Activated CD8-positive, alpha-beta T cell treated with anti-CD3 and anti-CD28 coated beads for 36 hours (primary cell): ENCODE results near the gene VGF. TPM values are rescaled to one million over a fixed set of nuclear protein-coding genes. Genes with fewer than 3 reads are reported as not detected.
"Not testable (repeated sequence)": the region's sequence is repeated elsewhere in the genome, so short reads cannot be mapped to it uniquely, and the experiment has no call there.

Experiments
- ATAC-seq: fragments of 200-7000 bp; cut with Tn5 transposase; one replicate; pipeline ENCODE4 v1.10.0; 2021; ENCODE audit warnings: mild to moderate bottlenecking, moderate library complexity
- CTCF ChIA-PET: fragments of 350-600 bp; sonication (Branson Sonifier 250); formaldehyde crosslinking; loops from one replicate; lab custom pipeline; 2021; ENCODE audit warnings: antibody characterized with exemption; lab: Charles Lee
- POLR2A ChIA-PET: fragments of 350-600 bp; sonication (Branson Sonifier 250); formaldehyde crosslinking; loops from one replicate; lab custom pipeline; 2021; ENCODE audit warnings: antibody characterized with exemption; lab: Charles Lee
- DNase-seq: peaks from one replicate; pipeline ENCODE4 v3.0.0-alpha.2; 2020
- H3K27ac Mint-ChIP-seq: one replicate; pipeline ENCODE4 v1.8.0; 2021; ENCODE audit warnings: mild to moderate bottlenecking, mixed read lengths
- H3K27me3 Mint-ChIP-seq: one replicate; pipeline ENCODE4 v1.8.0; 2021; ENCODE audit warnings: mixed read lengths
- H3K36me3 Mint-ChIP-seq: one replicate; pipeline ENCODE4 v1.8.0; 2021; ENCODE audit warnings: low read depth, mixed read lengths
- H3K4me1 Mint-ChIP-seq: one replicate; pipeline ENCODE4 v1.8.0; 2021; ENCODE audit warnings: low read depth, mixed read lengths
- H3K4me3 Mint-ChIP-seq: one replicate; pipeline ENCODE4 v1.8.0; 2021; ENCODE audit warnings: mild to moderate bottlenecking, moderate library complexity, mixed read lengths
- H3K9me3 Mint-ChIP-seq: one replicate; pipeline ENCODE4 v1.8.0; 2021; ENCODE audit warnings: mixed read lengths
- intact Hi-C: fragments of 100-400 bp; cut with micrococcal nuclease; formaldehyde crosslinking; loops from one replicate; pipeline ENCODE4 v1.10.0; 2022
- microRNA-seq: library from miRNA; unstranded; fragments of <30 nt; microRNA quantifications from one replicate; pipeline ENCODE4 v1.2.0, GENCODE V29; 2022; ENCODE audit warnings: borderline microRNAs expressed, borderline replicate concordance
- total RNA-seq, 2 experiments: library from RNA; stranded (reverse); gene quantifications; one replicate each; pipeline ENCODE4 v1.2.3, GENCODE V29; 2021
- TF ChIP-seq, protein P1 (sequence below): fragments of 200-600 bp; IDR thresholded peaks from one replicate; pipeline ENCODE4 v1.8.0; 2022; ENCODE audit warnings: antibody characterized with exemption, mild to moderate bottlenecking

The VGF gene
- total RNA-seq, 2 experiments from 2014 or later, result not detected

DNA sequence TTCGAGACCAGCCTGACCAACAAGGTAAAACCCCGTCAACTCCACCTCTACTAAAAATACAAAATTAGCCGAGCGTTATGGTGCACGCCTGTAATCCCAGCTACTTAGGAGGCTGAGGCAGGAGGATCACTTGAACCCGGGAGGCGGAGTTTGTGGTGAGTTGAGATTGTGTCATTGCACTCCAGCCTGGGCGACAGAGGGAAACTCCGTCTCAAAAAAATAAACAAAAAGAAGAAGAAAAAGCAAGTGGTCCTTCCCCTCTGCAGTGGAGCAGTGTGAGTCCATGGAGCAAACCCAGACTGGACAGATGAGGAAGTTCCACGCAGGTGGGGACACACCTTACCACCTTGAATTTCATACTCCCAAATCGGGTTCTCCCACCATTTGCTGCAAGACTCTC is 51.5 kb downstream of the VGF start:
- Mint-ChIP-seq H3K27me3 (peaks cover under 1% of the 10 kb centered on the region), H3K4me3 (no peak overlapping the region), H3K4me1 (no peaks in the 10 kb centered on the region), H3K36me3 (no peaks in the 10 kb centered on the region), H3K9me3 (no peaks in the 10 kb centered on the region), H3K27ac (no peak overlapping the region)
- ChIA-PET POLR2A (no interaction called here), CTCF (interaction anchor here (1.0 kb wide), 1 partner anchor 169 kb away, joined by 3 read pairs; no protein-coding TSS in a partner anchor)
- intact Hi-C loops, result no loop called here
- no peak for ATAC-seq
- TF ChIP-seq, protein P1, sequence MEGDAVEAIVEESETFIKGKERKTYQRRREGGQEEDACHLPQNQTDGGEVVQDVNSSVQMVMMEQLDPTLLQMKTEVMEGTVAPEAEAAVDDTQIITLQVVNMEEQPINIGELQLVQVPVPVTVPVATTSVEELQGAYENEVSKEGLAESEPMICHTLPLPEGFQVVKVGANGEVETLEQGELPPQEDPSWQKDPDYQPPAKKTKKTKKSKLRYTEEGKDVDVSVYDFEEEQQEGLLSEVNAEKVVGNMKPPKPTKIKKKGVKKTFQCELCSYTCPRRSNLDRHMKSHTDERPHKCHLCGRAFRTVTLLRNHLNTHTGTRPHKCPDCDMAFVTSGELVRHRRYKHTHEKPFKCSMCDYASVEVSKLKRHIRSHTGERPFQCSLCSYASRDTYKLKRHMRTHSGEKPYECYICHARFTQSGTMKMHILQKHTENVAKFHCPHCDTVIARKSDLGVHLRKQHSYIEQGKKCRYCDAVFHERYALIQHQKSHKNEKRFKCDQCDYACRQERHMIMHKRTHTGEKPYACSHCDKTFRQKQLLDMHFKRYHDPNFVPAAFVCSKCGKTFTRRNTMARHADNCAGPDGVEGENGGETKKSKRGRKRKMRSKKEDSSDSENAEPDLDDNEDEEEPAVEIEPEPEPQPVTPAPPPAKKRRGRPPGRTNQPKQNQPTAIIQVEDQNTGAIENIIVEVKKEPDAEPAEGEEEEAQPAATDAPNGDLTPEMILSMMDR, result no peak
- no peak for DNase-seq

GRCh38 chr7:101113140-101113539 is 52.2 kb downstream of the VGF start:
- H3K9me3 Mint-ChIP-seq, POLR2A ChIA-PET, H3K4me1 Mint-ChIP-seq, ATAC-seq, H3K27ac Mint-ChIP-seq, H3K4me3 Mint-ChIP-seq, H3K36me3 Mint-ChIP-seq, H3K27me3 Mint-ChIP-seq, DNase-seq, intact Hi-C loops: not testable (repeated sequence)
- CTCF ChIA-PET, result interaction anchor here (1.0 kb wide), 1 partner anchor 170 kb away, joined by 3 read pairs; no protein-coding TSS in a partner anchor

Small RNA genes within 50 kb of the gene (microRNA-seq; reads per million reads assigned to microRNA genes)
- not detected for gene MIR4653

Other genes with a start within 250 kb of the VGF start
- gene MUC3A, start 216.0 kb downstream of the VGF start, total RNA-seq, result not detected
- under 1 TPM in 1 of 2 experiments, not detected in 1; 0.54 TPM for gene MUC12, start 196.0 kb downstream of the VGF start, total RNA-seq
- not detected for gene MUC17, start 145.5 kb downstream of the VGF start, total RNA-seq
- gene TRIM56, start 80.1 kb downstream of the VGF start, total RNA-seq, result 10 to 100 TPM; 40.1 to 42.3 TPM
- 1 to 10 TPM; 1.2 to 1.3 TPM for gene SERPINE1, start 38.5 kb downstream of the VGF start, total RNA-seq
- gene AP1S1, start 11.1 kb downstream of the VGF start, total RNA-seq, result 10 to 100 TPM; 35.6 to 39.5 TPM
- gene NAT16, start 14.7 kb upstream of the VGF start, total RNA-seq, result not detected
- gene MOGAT3, start 35.5 kb upstream of the VGF start, total RNA-seq, result not detected
- gene PLOD3, start 52.0 kb upstream of the VGF start, total RNA-seq, result 10 to 100 TPM; 20.4 to 24.4 TPM
- 10 to 100 TPM; 36.8 to 37.9 TPM for gene ZNHIT1, start 52.6 kb upstream of the VGF start, total RNA-seq
- 10 to 100 TPM; 14.2 to 15.8 TPM for gene CLDN15, start 72.2 kb upstream of the VGF start, total RNA-seq
- 10 to 100 TPM; 86.5 to 96.8 TPM for gene FIS1, start 79.5 kb upstream of the VGF start, total RNA-seq
- gene IFT22, start 156.2 kb upstream of the VGF start, total RNA-seq, result 1 to 10 TPM; 3.8 to 5.1 TPM
- not detected for gene COL26A1, start 197.3 kb upstream of the VGF start, total RNA-seq